Measurements from ENCODE around the gene CLEC1A.
"Not testable (repeated sequence)": the region's sequence is repeated elsewhere in the genome, so short reads cannot be mapped to it uniquely, and the experiment has no call there.

CLEC1A gene

DNA sequence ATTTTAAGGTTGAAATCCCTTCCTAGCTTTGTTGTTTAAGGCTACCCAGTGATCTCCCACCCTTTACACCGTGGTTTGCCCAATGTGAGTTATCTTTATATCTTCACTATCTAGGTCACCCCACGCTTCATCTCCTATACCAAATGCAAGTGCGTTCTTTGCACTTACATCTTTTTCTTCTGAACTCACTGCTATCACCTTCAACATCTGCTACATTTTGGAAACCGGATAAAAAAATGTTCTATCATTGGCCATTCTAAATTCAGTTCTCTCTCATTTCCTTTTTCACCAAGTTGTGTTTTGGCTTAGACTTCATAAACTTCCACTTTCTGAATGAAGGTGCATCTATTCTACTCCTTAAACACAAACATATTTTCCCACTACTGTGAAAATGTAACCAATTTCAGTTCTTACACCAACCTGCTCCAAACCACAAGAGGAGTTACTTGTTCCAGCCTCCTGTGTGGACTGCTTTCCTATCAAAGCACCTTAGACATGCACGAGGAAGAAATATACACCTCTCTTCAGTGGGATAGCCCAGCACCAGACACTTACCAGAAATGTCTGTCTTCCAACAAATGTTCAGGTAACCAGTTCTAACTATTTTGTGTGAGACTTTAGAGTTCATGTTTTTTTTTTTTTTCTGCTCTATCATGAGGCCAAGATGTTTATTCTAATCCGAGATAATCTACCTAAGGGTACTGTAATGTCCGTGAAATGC is 46.4 kb downstream of the CLEC1A start:
- no peak for DNase-seq (ENCODE audit: low read depth in 4 of 4, low spot score in 1 of 4)

DNA sequence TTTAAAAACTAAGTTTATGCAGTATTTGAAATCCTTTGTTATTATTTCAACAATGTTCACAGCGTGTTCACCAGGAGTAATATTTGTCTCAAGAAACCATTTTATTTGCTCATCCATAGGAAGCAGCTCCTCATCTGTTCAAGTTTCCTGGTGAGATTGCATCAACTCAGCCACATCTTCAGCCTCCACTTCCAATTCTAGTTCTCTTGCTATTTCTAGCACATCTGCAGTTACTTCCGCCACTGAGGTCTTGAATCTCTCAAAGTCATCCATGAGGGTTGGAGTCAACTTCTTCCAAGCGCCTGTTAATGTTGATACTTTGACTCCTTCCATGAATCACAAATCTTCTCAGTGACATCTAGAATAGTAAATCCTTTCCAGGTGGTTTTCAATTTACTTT is 50.3 kb downstream of the CLEC1A start:
- DNase-seq (ENCODE audit: low read depth in 4 of 4, low spot score in 1 of 4): no peak

DNA sequence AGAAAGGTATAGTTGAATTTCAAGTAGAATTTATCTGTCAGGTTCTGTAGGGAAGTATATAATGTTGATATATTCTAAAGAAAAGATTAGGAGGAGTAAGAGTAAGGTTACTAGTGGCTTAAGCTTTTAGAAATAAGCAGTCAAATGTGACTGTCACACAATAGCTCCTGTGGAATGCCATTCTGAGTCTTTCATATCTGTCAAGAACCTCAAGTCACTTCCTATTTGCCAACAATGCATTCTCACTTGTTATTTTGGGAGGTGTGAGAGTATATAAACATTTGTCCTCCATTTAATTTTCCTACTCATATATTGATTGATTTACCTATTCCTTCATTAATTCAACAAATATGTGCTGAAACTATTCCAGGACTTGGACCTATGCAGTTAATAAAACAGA is 56.6 kb downstream of the CLEC1A start:
- no peak for DNase-seq (ENCODE audit: low read depth in 4 of 4, low spot score in 1 of 4)

DNA sequence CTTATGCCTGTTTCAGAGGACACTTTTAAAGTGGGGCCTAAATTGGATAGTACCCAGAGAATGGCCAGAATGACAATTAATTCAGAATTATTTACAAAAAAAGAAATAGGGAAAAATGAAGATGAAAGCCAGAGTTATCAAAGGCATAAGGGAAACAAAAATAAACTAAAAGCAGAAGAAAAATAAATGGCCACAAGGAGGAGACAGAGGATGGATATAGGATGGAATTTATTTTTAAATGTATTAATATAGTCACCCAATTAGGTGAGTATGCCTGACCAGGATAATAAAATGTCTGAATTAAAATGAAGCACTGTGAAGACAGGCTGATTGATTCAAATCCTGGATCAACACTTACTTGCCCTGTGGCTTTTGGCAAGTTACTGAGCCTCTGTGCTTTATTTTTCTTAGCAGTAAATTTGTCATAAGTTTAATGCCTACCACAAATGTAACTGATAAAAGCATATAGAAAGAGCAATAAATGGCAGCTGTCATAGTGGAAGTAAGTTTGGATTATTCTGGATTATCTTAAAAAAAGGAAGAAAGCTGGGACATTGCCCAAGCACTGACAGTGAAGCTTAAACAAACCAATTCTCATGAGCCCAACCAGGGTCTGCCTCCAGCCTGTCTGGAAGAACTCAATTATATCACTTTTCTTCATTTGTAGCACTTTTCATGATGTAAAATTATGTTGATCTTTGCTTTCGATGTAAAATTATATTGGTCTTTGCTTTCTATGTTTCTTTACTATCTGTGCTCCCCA is 64.8 kb downstream of the CLEC1A start:
- DNase-seq (ENCODE audit: low read depth in 4 of 4, low spot score in 1 of 4): no peak

DNA sequence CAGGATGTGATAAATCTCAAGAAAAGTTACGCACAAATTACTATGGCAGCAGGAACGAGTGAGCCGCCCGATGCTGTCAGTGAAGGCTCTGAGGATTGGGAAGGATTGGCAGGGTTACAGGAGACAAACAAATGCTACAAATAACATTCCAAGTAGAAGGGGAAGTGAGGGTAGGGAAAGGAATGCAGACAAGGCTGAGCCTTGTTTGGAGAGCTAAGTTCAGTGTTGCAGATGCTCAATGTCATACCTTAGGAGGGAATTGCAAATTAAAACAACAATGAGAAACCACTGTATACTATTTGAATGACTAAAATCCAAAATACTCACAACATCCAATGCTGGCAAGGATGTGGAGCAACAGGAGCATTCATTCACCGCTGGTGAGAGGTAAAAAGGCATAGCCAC is 67.0 kb downstream of the CLEC1A start:
- no peak for DNase-seq (ENCODE audit: low read depth in 4 of 4, low spot score in 1 of 4)

DNA sequence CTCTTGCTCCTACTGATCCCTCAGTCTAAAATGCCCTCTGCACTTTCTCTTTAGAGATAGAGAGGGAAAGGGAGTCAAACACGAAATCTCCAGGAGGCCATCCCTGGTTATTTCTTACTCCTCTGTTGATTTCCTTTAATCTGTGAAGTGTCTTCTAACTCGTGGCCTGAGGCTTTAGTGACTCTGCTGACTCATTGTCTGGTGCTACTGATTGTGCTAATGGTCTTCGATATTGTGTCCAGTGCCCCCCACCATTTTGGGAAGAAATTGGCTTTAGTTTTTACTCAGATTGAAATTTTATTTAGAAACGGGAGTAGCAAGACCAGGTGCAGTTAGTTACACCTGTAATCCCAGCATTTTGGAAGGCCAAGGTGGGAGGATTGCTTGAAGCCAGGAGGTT is 67.5 kb downstream of the CLEC1A start:
- no peak for DNase-seq (ENCODE audit: low read depth in 4 of 4, low spot score in 1 of 4)

DNA sequence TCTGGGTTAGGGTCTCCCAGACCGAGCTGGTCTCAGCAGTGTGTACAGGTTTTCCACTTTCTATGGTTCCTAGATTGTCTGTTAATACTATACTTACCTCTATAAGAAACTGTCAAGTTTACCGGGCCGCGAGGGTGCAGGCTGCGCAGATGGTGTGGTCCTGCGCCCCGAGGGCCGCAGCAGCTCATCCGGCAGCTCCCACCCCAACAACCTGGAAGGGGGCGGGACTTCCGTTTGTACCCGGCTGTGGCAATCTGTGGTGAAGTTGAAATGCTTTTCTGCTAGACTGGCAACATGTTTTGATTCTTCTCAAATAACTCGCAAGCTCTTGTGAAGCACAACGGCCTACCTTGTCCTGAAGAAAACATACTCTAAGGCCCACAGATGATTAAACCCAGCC is 68.3 kb downstream of the CLEC1A start, which contains the start of gene CLEC9A:
CLEC9A (plus strand) TSS at position 237 of the 400 bp plus-strand sequence. CDS start 22,006 bp downstream, outside the sequence.
- DNase-seq (ENCODE audit: low read depth in 4 of 4, low spot score in 1 of 4): no peak

DNA sequence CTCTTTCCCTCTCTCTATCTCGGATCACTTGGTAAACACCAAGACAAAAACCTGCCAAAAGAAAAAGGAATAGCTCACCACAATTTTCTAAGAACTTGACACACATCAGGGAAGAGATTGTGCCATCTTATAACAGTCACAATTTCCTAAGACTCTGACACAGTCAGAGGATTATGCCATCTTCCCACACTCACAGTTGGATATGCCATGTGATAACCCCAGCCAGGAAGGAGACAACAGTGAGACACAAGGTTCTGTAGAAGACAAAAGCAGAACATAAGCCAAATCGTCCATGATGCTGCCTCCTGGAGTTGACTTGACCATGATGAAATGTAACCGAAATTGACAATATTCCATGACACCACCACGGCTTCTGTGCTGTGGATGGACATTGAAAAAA is 71.1 kb downstream of the CLEC1A start:
- DNase-seq (ENCODE audit: low read depth in 4 of 4, low spot score in 1 of 4): no peak

DNA sequence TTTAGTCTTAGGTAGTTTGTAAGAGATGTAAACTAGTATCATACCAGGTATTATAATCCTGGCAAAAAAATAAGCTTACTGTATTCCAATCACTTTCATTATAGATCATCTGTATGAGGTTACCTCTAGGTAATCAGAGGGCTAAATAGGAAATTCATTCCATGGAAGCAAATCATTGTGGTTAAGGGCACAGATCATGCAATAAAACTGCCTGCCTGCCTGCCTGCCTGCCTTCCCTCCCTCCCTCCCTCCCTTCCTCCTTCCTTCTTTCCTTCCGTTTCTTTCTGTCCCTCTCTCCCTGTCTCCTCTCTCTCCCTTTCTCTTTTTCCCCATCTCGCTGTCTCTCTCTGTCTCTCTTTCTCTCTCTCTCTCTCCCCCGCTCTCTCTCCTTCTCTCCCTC is 71.5 kb downstream of the CLEC1A start:
- no peak for DNase-seq (ENCODE audit: low read depth in 4 of 4, low spot score in 1 of 4)

DNA sequence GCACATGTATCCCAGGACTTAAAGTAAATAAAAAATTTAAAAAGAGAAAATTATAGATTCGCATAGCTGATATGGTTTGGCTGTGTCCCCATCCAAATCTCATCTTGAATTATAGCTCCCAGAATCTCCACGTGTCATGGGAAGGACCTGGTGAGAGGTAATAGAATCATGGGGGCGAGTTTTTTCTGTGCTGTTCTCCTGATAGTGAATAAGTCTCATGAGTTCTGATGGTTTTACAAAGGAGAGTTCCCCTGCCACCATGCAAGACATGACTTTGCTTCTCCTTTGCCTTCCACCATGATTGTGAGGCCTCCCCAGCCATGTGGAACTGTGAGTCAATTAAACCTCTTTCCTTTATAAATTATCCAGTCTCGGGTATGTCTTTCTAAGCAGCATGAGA is 72.1 kb downstream of the CLEC1A start:
- not testable (repeated sequence) for DNase-seq (ENCODE audit: low read depth in 4 of 4, low spot score in 1 of 4)

DNA sequence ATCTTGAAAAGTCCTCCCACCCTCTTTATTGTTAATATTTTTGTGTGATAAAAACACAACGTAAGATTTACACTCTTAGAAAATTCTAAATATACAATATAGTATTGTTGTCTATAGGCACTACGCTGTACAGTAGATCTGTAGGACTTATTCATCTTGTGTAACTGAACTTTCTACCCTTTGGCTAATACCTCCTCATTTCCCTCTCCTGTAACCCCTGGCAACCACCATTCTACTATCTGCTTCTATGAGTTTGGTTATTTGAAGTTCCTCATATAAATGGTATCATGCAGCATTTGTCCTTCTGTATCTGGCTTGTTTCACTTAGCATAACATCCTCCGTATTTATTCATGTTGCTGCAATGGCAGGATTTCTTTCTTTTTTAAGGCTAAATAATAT is 73.5 kb downstream of the CLEC1A start:
- DNase-seq (ENCODE audit: low read depth in 4 of 4, low spot score in 1 of 4): no peak

DNA sequence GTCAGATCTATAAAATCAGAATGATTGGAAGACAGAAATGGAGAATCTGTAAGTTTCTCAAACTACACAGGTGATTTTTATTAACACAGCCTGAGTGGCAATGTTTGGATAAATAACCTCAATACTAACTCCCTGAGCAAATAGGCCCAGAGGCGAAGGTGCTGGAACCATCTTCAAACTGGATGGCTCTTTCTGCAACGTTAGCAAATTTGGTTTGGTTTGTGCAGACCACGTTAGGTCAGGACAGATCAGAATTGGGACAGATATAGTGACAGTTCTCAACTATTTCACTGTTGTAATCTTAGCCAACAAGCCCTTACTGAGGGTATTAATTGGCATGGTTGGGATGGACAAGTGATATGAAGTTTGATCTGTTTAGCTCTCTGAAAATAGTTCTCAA is 77.4 kb downstream of the CLEC1A start:
- DNase-seq (ENCODE audit: low read depth in 4 of 4, low spot score in 1 of 4): no peak

Data from stimulated activated CD4-positive, alpha-beta T cell treated with anti-CD3 and anti-CD28 coated beads, Interleukin-1b, Interleukin-23, amount 100 ng/mL, for 24 hours (primary cell).